ENCODE data around the gene YY1. TPM values are rescaled to one million over a fixed set of nuclear protein-coding genes. Genes with fewer than 3 reads are reported as not detected.

YY1 gene
- total RNA-seq, 4 donors from 2014 or later = 50.8 to 61.3 (median 58.6) TPM

DNA sequence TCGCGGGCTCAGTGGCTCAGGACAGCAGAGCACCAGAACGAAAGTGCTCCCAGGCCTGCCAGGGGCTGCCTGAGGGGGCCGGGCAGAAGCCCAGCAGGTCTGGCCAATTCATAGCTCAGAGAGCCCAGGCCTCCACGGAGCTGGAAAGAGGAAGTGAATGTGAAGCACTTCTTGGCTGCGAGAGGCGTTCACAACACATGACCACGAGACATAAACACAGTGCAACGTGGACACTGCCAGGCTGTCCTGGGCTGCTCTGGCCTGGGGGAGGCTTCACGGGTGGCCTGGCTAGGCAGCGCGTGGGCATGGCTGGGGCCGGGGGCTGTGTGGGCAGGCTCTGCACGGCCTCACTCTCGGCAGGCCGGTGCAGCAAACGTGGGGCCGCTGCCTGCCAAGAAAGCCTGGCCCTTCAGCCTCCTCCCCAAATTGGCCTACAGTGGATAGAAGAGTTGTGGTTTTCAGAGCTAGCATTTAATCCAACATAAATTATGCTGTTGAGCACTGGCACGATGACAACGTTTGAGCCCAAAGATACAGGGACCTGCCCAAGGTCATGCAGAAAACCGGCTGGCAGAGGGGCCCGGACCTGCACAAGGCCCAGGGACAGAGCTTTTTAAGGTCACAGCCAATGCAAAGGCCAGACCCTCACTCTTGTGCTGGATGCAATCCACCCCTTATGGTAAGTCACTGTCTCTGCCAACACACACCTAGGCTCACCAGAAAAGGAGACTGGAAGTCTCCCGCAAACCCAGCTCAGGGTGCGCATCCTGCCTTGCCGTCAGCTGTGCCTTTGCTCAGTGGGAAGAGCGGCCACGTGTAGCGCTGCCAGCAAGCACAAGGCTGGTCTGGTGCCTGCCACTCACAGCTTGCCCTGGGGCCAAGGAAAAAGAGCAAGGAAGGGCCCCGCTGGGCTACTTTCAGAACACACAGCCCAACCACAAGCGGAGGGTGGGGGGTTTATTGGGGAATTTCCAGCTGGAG lies 58.7 kb downstream of the YY1 start:
- TF ChIP-seq POLR2A (IDR thresholded peaks at IDR 0.05) = no peak
- TF ChIP-seq, protein P1, sequence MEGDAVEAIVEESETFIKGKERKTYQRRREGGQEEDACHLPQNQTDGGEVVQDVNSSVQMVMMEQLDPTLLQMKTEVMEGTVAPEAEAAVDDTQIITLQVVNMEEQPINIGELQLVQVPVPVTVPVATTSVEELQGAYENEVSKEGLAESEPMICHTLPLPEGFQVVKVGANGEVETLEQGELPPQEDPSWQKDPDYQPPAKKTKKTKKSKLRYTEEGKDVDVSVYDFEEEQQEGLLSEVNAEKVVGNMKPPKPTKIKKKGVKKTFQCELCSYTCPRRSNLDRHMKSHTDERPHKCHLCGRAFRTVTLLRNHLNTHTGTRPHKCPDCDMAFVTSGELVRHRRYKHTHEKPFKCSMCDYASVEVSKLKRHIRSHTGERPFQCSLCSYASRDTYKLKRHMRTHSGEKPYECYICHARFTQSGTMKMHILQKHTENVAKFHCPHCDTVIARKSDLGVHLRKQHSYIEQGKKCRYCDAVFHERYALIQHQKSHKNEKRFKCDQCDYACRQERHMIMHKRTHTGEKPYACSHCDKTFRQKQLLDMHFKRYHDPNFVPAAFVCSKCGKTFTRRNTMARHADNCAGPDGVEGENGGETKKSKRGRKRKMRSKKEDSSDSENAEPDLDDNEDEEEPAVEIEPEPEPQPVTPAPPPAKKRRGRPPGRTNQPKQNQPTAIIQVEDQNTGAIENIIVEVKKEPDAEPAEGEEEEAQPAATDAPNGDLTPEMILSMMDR (IDR thresholded peaks at IDR 0.05) = no peak
- TF ChIP-seq POLR2AphosphoS5 (IDR thresholded peaks at IDR 0.05) = peak; percentile 30 to 42 (median 39)
- TF ChIP-seq EP300 (IDR thresholded peaks at IDR 0.05; ENCODE audit: low read depth) = no peak
- H3K4me1 ChIP-seq = peaks cover 10 to 21% (median 16%) of the 10 kb centered on the region in 4 donors
- peak overlapping the region; percentile 67 to 87 (median 75) for H3K27ac ChIP-seq
- H3K4me3 ChIP-seq = no peak overlapping the region
- 35 to 53% methylated on average over 3 to 21 of the region's 30 CpGs for WGBS, 2 donors (ENCODE audit: low coverage in 1 of 2)
- H3K36me3 ChIP-seq = no peaks in the 10 kb centered on the region
- H3K27me3 ChIP-seq = no peaks in the 10 kb centered on the region
- H3K9me3 ChIP-seq = no peaks in the 10 kb centered on the region
- DNase-seq = peak; percentile 72
- in situ Hi-C loops (cut with MboI; ENCODE audit: low pct_ligation_motif_present in 1 of 4, low pct_unique_long_range_greater_than_20kb in 1 of 4, low sequenced_read_pairs in 3 of 4) = no loop called here
- intact Hi-C loops (cut with DNase I; ENCODE audit: low total_unique reads) = no loop called here

DNA sequence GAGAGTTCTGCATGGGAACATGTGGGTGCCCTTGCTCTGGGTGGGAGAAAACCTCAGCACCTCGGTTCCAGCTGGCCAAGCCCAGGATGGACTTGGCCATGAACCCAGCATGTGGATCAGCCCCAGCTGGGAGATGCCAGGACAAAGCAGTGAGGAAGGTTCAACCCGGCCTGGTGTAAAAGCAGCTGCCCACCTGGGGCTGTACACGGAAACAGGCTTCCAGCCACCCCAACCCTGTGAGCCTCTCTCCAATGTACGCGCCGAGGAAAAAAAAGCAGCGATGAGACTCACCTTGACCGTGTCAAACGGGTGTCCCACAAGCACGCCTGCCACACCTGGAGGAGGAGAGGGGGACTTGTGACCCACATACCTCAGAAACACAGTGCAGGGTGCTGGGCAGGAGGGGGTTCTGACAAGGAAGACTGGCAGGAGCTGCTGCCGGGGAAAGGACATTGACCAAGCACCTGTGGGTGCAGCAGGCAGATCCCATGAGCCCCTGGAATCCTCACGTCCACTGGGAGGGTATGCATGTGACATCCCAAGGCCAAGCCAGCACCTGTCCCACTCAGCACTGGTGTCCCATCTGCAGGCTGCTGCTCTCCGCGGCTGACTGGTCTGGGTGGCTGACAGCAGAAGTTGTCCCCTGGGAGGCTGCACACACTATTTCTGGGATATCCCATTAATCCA lies 59.8 kb downstream of the YY1 start:
- Histone ChIP-seq H3K4me1 (peaks cover 10 to 29% (median 16%) of the 10 kb centered on the region in 4 donors), H3K4me3 (no peak overlapping the region), H3K27ac (peak overlapping the region in 2 of 4 donors; percentile 78 to 87), H3K36me3 (no peaks in the 10 kb centered on the region), H3K9me3 (no peaks in the 10 kb centered on the region), H3K27me3 (no peaks in the 10 kb centered on the region)
- no peak for TF ChIP-seq EP300 (IDR thresholded peaks at IDR 0.05; ENCODE audit: low read depth)
- TF ChIP-seq, protein P1 (IDR thresholded peaks at IDR 0.05) = no peak
- WGBS, 2 donors (ENCODE audit: low coverage in 1 of 2) = 87% methylated on average over 14 of the region's 14 CpGs; no CpG with 5 or more reads in 1 of the 2 donors
- DNase-seq = no peak
- intact Hi-C loops (cut with DNase I; ENCODE audit: low total_unique reads) = no loop called here
- in situ Hi-C loops (cut with MboI; ENCODE audit: low pct_ligation_motif_present in 1 of 4, low pct_unique_long_range_greater_than_20kb in 1 of 4, low sequenced_read_pairs in 3 of 4) = no loop called here

DNA sequence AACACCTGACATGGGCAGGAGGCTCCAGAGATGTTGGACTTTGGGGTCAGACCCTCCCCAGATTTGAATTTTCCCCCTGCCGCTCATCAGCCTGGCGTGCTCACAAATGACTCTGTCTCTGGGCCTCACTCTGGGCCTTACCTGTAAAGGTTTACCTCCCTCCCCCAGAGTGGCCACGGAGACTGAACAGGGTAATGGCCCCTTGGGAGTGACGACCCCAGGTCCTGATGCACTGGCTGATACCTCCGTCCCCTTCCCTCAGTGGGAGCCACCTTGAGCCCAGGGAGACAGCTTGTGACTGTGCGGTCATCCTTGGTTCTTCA lies 60.3 kb downstream of the YY1 start:
- H3K4me1 ChIP-seq = peaks cover 13 to 32% (median 16%) of the 10 kb centered on the region in 4 donors
- H3K27ac ChIP-seq = no peak overlapping the region
- no peaks in the 10 kb centered on the region for H3K9me3 ChIP-seq
- H3K27me3 ChIP-seq = no peaks in the 10 kb centered on the region
- no peak for TF ChIP-seq EP300 (IDR thresholded peaks at IDR 0.05; ENCODE audit: low read depth)
- DNase-seq = no peak
- no peaks in the 10 kb centered on the region for H3K36me3 ChIP-seq
- in situ Hi-C loops (cut with MboI; ENCODE audit: low pct_ligation_motif_present in 1 of 4, low pct_unique_long_range_greater_than_20kb in 1 of 4, low sequenced_read_pairs in 3 of 4) (no loop called here), intact Hi-C loops (cut with DNase I; ENCODE audit: low total_unique reads) (no loop called here)
- H3K4me3 ChIP-seq = no peak overlapping the region
- WGBS, 2 donors (ENCODE audit: low coverage in 1 of 2) = 83 to 88% methylated on average over 2 to 6 of the region's 6 CpGs

DNA sequence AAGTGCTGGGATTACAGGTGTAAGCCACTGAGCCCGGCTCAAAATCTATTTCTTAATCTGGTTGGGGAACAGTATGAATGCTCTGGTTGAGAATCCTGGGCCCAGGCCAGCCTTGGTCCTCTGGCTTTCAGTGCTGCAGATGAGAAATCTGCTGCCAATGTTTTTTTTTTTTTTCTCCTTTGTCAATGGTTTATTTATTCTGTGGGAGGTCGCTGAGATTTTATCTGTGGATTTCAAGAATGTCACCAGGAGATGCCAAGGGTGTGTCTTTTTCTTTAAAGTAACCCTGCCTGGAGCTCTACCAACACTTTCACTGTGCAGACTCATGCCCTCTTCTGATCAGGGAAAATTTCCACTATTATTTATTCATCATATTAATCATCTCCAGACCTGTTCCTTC lies 63.7 kb downstream of the YY1 start:
- DNase-seq = no peak
- H3K9me3 ChIP-seq = no peaks in the 10 kb centered on the region
- in situ Hi-C loops (cut with MboI; ENCODE audit: low pct_ligation_motif_present in 1 of 4, low pct_unique_long_range_greater_than_20kb in 1 of 4, low sequenced_read_pairs in 3 of 4) (no loop called here), intact Hi-C loops (cut with DNase I; ENCODE audit: low total_unique reads) (no loop called here)
- H3K27me3 ChIP-seq = no peaks in the 10 kb centered on the region
- no peak overlapping the region for H3K4me3 ChIP-seq
- no peak overlapping the region for H3K27ac ChIP-seq
- WGBS, 2 donors (ENCODE audit: low coverage in 1 of 2) = 22% methylated on average over 2 of the region's 2 CpGs; no CpG with 5 or more reads in 1 of the 2 donors
- H3K4me1 ChIP-seq = peaks cover 14 to 46% (median 30%) of the 10 kb centered on the region in 4 donors
- TF ChIP-seq EP300 (IDR thresholded peaks at IDR 0.05; ENCODE audit: low read depth) (no peak), POLR2A (IDR thresholded peaks at IDR 0.05) (no peak), POLR2AphosphoS5 (IDR thresholded peaks at IDR 0.05) (no peak)
- TF ChIP-seq, protein P1 (IDR thresholded peaks at IDR 0.05) = no peak
- H3K36me3 ChIP-seq = no peaks in the 10 kb centered on the region
